GM12874 (cell line): ENCODE data around the gene NOL9.

Source experiments
- CTCF ChIP-seq: IDR thresholded peaks from 2 replicates; pipeline ENCODE4 v1.5.1; 2011; ENCODE audit warnings: low read depth, mild to moderate bottlenecking, control low read depth, low read length, moderate library complexity; ENCODE audit not compliant: insufficient read depth

Gene NOL9

DNA sequence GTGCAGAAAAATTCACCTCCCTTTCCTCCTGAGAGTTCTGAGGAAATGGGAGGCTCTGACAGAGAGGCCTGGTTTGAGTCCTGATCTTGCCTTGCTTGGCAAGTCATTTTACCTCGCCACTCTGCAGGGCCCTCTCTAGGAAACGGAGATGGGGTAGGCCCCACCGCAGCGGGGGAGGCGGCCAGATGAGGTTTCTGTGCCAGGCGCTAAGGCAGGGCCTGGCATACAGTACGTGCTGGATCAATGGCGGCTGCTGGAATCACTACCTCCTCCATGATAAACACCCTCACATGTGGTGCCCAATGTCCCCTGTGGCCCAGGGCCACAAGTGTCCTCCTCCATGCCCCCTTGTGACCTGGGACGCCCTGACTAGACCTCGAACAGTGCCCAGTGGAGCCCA is 62.3 kb downstream of the NOL9 start:
- TF ChIP-seq CTCF, result no peak

GRCh38 chr1:6491480-6491962 is 62.8 kb downstream of the NOL9 start, which contains the start of gene PLEKHG5:
PLEKHG5 (minus strand) TSS chr1:6491667; CDS start chr1:6477571, 14,096 bp downstream.
- no peak for TF ChIP-seq CTCF

DNA sequence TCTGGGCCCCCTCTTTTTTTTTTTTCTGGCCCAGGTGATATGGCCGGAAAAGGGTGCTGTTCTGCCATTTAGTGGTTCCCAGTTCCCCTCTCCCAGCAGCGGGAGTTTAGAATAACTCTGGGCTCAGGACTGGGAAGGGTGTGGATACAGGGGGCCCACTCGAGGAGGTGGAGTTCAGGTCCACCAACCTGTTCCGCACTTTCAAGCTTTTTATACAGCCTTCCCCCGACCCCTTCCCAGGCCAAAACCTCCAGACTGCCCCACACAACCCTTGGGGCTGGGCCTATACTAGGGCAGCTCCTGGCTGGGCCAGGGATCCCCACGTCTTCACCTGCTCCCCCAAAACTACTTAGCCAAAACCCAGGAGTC is 63.2 kb downstream of the NOL9 start:
- TF ChIP-seq CTCF, result no peak

DNA sequence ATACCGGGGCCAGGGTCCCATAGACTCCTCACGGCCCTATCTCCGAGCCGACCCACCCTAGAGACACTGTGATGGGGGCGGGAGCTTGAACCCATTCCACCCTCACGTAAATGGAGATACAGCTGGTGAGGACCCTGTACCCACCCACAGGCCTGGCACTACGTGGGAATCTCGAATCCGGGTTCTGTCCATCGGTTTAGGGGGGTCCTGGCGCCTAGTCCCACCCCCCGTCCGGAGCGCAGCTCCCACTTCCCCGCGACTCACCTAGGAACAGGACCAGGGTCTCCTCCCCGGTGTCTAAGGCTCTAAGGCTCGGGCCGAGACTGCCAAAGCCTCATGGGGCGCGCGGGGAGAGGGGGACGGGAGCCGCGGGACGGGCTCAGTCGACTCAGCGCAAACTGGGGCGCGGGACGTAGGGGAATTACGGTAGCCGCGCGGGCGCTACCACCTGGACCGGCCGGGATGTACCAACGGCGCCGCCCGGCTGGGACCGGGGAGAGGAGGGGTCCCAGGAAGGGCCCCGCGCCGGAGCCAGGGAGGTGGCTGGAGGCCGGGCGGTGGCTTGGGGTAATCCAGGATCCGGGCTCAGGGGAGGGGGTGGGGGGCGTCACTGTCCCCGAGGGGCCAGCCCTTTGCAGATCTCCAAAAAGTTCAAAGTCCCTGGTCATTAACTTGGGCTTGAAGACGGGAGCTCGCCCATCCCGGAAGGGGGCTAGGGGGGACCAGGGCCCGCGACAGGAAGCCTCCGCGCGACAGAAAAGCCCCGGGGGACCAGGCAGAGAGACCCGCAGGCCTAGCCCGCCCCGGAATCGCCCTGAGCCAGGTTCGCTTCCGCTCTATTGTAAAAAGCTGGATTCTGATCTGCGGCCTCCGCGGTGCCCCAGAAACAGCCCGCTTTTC is 63.9 kb downstream of the NOL9 start:
- no peak for TF ChIP-seq CTCF

DNA sequence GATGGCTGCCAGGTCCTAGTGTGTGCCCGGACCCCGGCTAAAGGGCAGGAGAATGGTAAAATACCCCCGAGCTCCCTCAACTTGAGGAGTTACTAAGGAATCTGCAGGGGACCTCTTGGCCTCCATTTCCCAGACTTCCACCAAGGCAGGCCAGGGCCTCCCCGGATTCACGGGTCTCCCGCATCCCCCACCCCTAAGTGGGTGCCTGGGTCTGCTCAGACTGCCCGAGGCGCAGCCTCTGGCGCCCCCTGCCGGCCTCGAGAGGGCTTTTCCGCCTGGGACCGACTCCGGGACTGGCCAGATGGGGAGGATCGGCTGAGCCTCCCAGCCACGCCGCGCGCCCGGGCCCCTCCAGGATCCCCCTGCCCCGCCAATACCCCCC is 64.5 kb downstream of the NOL9 start:
- peak; percentile 99 for TF ChIP-seq CTCF

DNA sequence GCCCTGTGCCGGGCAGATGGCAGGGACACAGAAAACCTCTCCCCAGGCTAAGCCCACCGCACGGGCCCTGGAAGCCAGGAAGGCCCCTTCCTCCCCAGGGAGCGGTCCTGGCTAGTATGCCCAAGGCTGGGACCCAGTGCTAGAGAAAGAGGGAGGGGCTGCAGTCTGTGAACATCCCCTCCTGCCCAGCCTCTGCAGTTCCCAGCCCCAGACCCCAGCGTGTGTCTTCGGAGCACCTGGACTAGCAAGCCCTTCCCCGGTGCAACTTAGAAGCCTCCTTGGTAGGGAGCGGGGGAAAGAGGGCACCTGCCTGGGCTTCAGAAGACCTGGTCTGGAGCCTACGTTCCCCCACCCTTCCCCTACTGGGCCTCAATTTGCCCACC is 64.9 kb downstream of the NOL9 start:
- no peak for TF ChIP-seq CTCF

DNA sequence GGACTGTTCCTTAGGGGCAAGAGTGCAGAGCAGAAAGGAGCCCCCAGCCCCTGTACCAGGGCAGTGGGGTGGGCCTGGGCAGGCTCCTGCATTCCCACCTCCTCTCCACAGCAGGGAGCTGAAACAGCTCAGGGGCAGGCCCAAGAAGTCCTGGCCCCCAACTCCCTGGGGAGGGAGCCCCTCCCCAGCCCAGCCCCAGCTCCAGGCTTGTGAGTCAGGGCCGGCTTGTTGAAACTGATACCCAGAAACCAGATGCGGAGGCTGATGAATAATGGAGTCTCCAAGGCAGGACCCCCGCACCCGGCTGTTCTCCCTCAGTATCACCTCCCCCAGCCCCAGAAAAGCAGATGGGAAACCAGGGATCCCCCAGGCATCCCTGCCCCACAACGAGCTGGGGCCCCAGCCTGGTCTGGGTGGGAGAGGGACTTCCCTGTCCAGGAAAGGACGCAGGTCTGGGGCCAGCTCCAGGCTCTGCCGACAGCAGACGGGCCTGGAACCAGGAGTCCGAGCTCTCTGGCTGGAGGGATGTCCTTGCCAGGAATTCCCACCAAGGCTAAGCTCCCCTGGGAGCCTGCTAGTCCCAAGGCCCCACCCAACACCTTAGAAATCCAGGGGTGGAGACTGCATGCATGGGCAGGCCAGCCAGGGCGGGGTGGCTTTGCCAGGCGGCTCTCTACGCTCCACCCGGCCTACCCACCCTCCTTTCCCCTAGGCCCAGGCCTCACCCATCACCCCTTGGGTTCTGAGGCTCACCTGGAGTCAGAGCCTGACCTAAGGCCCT is 65.5 kb downstream of the NOL9 start:
- no peak for TF ChIP-seq CTCF
